ENCODE results near the gene GRIFIN. TPM values are rescaled to one million over a fixed set of nuclear protein-coding genes. Genes with fewer than 3 reads are reported as not detected.

GRIFIN gene
- total and polyA plus RNA-seq, 9 of the 15 experiments (the other 6 are each of a cell fraction or from before 2014, with no cell fraction given), result not detected

DNA sequence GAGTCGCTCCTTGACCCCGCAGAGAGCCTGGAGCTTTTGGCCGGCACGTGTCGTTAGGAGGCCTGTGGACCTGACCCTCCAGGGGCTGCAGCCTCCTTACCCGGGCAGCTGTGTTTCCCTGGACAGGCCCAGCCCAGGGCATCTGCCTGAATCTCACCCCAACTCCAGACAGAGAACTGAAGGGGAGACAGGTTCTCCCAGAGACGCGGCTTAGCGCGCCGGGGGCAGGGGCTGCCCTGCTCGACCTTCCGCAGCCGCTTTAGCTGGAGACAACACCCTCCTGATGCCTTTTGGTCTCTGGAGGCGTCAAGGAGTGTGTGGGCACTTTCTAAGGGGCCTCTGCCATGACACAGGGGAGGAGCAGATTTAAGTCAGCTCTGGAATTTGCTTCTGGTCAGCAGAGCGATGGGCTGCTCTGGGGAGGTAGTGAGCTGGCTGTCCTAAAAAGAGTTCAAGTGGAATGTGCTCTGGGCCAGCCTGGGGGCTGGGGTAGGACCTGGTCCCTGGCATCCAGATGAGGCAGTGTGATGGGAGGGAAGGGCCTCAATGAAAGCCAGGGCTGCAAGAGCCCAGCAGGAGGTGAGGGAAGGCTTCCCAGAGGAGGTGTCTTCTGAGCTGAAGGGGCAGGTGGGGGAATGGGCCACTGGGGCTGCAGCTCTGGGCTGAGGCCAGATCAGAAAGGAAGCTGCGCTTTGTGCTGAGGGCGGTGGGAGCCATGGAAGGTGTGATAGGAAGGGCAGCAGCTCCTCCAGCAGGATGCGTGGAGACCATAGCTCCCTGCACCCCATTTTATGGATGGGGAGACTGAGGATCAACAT is 5.8 kb downstream of the GRIFIN start (continued):
- TF ChIP-seq, protein P1, sequence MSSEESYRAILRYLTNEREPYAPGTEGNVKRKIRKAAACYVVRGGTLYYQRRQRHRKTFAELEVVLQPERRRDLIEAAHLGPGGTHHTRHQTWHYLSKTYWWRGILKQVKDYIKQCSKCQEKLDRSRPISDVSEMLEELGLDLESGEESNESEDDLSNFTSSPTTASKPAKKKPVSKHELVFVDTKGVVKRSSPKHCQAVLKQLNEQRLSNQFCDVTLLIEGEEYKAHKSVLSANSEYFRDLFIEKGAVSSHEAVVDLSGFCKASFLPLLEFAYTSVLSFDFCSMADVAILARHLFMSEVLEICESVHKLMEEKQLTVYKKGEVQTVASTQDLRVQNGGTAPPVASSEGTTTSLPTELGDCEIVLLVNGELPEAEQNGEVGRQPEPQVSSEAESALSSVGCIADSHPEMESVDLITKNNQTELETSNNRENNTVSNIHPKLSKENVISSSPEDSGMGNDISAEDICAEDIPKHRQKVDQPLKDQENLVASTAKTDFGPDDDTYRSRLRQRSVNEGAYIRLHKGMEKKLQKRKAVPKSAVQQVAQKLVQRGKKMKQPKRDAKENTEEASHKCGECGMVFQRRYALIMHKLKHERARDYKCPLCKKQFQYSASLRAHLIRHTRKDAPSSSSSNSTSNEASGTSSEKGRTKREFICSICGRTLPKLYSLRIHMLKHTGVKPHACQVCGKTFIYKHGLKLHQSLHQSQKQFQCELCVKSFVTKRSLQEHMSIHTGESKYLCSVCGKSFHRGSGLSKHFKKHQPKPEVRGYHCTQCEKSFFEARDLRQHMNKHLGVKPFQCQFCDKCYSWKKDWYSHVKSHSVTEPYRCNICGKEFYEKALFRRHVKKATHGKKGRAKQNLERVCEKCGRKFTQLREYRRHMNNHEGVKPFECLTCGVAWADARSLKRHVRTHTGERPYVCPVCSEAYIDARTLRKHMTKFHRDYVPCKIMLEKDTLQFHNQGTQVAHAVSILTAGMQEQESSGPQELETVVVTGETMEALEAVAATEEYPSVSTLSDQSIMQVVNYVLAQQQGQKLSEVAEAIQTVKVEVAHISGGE (CRISPR knock-in tag; IDR thresholded peaks at IDR 0.05), result no peak
- no peak for TF ChIP-seq ZNF253 (CRISPR knock-in tag; conservative IDR thresholded peaks at IDR 0.05)
- peak; percentile 90 for TF ChIP-seq PTBP1 (IDR thresholded peaks at IDR 0.05; ENCODE audit: low read depth, low read length)
- no peak for TF ChIP-seq ETS2 (tag; IDR thresholded peaks at IDR 0.05; ENCODE audit: borderline replicate concordance, poor library complexity, severe bottlenecking)
- no peak for TF ChIP-seq CBX8 (IDR thresholded peaks at IDR 0.05; ENCODE audit: borderline replicate concordance, extremely low read depth, low read depth, low read length, poor library complexity, severe bottlenecking)
- no peak for TF ChIP-seq SMARCB1 (IDR thresholded peaks at IDR 0.05; ENCODE audit: insufficient read length, low read depth)
- TF ChIP-seq, protein P2, sequence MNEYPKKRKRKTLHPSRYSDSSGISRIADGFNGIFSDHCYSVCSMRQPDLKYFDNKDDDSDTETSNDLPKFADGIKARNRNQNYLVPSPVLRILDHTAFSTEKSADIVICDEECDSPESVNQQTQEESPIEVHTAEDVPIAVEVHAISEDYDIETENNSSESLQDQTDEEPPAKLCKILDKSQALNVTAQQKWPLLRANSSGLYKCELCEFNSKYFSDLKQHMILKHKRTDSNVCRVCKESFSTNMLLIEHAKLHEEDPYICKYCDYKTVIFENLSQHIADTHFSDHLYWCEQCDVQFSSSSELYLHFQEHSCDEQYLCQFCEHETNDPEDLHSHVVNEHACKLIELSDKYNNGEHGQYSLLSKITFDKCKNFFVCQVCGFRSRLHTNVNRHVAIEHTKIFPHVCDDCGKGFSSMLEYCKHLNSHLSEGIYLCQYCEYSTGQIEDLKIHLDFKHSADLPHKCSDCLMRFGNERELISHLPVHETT (CRISPR knock-in tag; conservative IDR thresholded peaks at IDR 0.05 in 1 of 2, IDR thresholded peaks at IDR 0.05 in 1 of 2), result no peak
- no peak for TF ChIP-seq TARDBP (IDR thresholded peaks at IDR 0.05)
- TF ChIP-seq, protein P3, sequence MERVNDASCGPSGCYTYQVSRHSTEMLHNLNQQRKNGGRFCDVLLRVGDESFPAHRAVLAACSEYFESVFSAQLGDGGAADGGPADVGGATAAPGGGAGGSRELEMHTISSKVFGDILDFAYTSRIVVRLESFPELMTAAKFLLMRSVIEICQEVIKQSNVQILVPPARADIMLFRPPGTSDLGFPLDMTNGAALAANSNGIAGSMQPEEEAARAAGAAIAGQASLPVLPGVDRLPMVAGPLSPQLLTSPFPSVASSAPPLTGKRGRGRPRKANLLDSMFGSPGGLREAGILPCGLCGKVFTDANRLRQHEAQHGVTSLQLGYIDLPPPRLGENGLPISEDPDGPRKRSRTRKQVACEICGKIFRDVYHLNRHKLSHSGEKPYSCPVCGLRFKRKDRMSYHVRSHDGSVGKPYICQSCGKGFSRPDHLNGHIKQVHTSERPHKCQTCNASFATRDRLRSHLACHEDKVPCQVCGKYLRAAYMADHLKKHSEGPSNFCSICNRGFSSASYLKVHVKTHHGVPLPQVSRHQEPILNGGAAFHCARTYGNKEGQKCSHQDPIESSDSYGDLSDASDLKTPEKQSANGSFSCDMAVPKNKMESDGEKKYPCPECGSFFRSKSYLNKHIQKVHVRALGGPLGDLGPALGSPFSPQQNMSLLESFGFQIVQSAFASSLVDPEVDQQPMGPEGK (CRISPR knock-in tag; IDR thresholded peaks at IDR 0.05; ENCODE audit: borderline replicate concordance), result no peak
- TF ChIP-seq KLF16 (IDR thresholded peaks at IDR 0.05), result no peak
- no peak for TF ChIP-seq ZNF444 (CRISPR knock-in tag; IDR thresholded peaks at IDR 0.05)
- no peak for TF ChIP-seq RBM14 (IDR thresholded peaks at IDR 0.05; ENCODE audit: borderline replicate concordance, insufficient read depth, low read depth, low read length)
- no peak for TF ChIP-seq DDX20 (tag; IDR thresholded peaks at IDR 0.05; ENCODE audit: low read depth)
- no peak for TF ChIP-seq CHD1 (IDR thresholded peaks at IDR 0.05; ENCODE audit: low read length)
- no peak for TF ChIP-seq MXI1 (IDR thresholded peaks at IDR 0.05; ENCODE audit: low read depth, low read length)
- TF ChIP-seq, protein P4, sequence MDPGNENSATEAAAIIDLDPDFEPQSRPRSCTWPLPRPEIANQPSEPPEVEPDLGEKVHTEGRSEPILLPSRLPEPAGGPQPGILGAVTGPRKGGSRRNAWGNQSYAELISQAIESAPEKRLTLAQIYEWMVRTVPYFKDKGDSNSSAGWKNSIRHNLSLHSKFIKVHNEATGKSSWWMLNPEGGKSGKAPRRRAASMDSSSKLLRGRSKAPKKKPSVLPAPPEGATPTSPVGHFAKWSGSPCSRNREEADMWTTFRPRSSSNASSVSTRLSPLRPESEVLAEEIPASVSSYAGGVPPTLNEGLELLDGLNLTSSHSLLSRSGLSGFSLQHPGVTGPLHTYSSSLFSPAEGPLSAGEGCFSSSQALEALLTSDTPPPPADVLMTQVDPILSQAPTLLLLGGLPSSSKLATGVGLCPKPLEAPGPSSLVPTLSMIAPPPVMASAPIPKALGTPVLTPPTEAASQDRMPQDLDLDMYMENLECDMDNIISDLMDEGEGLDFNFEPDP (CRISPR knock-in tag; IDR thresholded peaks at IDR 0.05), result no peak
- peak; percentile 85 for TF ChIP-seq SMARCA5 (IDR thresholded peaks at IDR 0.05)
- TF ChIP-seq GABPB2 (CRISPR knock-in tag; conservative IDR thresholded peaks at IDR 0.05), result no peak
- TF ChIP-seq POLR2A (conservative IDR thresholded peaks at IDR 0.05), result no peak
